HEK293 (cell line): ENCODE measurements around the gene ZFP1.

Experiments
- ZNF514 ChIP-seq: fragments of 450-650 bp; formaldehyde crosslinking; IDR thresholded peaks from 2 replicates; pipeline ENCODE4 v1.5.1; 2016; ENCODE audit warnings: missing biosample characterization, missing genetic modification characterization
- ZNF664 ChIP-seq: fragments of 450-650 bp; formaldehyde crosslinking; IDR thresholded peaks from 2 replicates; pipeline ENCODE4 v1.5.1; 2016; ENCODE audit warnings: missing biosample characterization, missing genetic modification characterization

GRCh38 chr16:75138233-75138632 is 10.1 kb upstream of the ZFP1 start:
- TF ChIP-seq ZNF514 (tag by site-specific recombination) (no peak), ZNF664 (tag by site-specific recombination) (no peak)
